ENCODE data around the gene MAML3. TPM values are rescaled to one million over a fixed set of nuclear protein-coding genes. Genes with fewer than 3 reads are reported as not detected.

The MAML3 gene
- total and polyA plus RNA-seq, 2 experiments from 2014 or later = 1.7 to 6.5 TPM

GRCh38 chr4:139822391-139822790 is 331.6 kb downstream of the MAML3 start:
- ATAC-seq (no peak), DNase-seq (ENCODE audit: low spot score) (no peak)
- H3K4me1 ChIP-seq (ENCODE audit: insufficient read depth) = peaks cover 44% of the 10 kb centered on the region
- Mint-ChIP-seq H3K27ac (no peak overlapping the region), H3K4me1 (peaks cover 54% of the 10 kb centered on the region), H3K36me3 (ENCODE audit: low read depth) (peaks cover 11% of the 10 kb centered on the region), H3K27me3 (ENCODE audit: insufficient read depth, low read depth, poor library complexity) (peaks cover 7% of the 10 kb centered on the region), H3K4me3 (no peak overlapping the region), H3K9me3 (peaks cover 7% of the 10 kb centered on the region; the same call in 2 of the 3 replicates)
- H3K27me3 ChIP-seq (ENCODE audit: insufficient read depth) = no peaks in the 10 kb centered on the region
- H3K36me3 ChIP-seq (ENCODE audit: insufficient read depth) = no peaks in the 10 kb centered on the region
- no peak overlapping the region for H3K4me3 ChIP-seq
- TF ChIP-seq EZH2phosphoT487 (IDR thresholded peaks at IDR 0.05; ENCODE audit: unreplicated experiment) (no peak), ZNF114 (CRISPR knock-in tag; IDR thresholded peaks at IDR 0.05) (no peak), ZNF331 (CRISPR knock-in tag; IDR thresholded peaks at IDR 0.05; ENCODE audit: low read depth) (no peak), ZNF462 (CRISPR knock-in tag; IDR thresholded peaks at IDR 0.05) (no peak), EZH2 (IDR thresholded peaks at IDR 0.05; ENCODE audit: low read depth, unreplicated experiment) (no peak), NANOG (IDR thresholded peaks at IDR 0.05; ENCODE audit: borderline replicate concordance) (no peak), STAT1 (IDR thresholded peaks at IDR 0.05; ENCODE audit: unreplicated experiment) (no peak), CREB1 (CRISPR knock-in tag; IDR thresholded peaks at IDR 0.05; ENCODE audit: low read depth) (no peak), POLR2AphosphoS5 (IDR thresholded peaks at IDR 0.05; ENCODE audit: low read depth) (no peak), REST (IDR thresholded peaks at IDR 0.05; ENCODE audit: unreplicated experiment) (no peak), JUNB (IDR thresholded peaks at IDR 0.05; ENCODE audit: unreplicated experiment) (no peak), ETS1 (IDR thresholded peaks at IDR 0.05) (no peak)
- no peak overlapping the region for H2AFZ ChIP-seq
- no peak overlapping the region for H3K27ac ChIP-seq (ENCODE audit: low read depth)
- H3K9me2 ChIP-seq (ENCODE audit: insufficient read depth) = peaks cover 7% of the 10 kb centered on the region
- no peaks in the 10 kb centered on the region for H3K79me2 ChIP-seq (replicated peaks; ENCODE audit: insufficient read depth)
- no peaks in the 10 kb centered on the region for H4K20me1 ChIP-seq (replicated peaks; ENCODE audit: insufficient read depth)
- H3F3A ChIP-seq (replicated peaks; ENCODE audit: low read depth) = no peaks in the 10 kb centered on the region
- H3K4me2 ChIP-seq = no peak overlapping the region
